Gastroesophageal sphincter (tissue), 3 donors: ENCODE results near the gene SLC3A2.

Source experiments
- CTCF ChIP-seq, 4 experiments: fragments of 200-600 bp in 2 of 4; fragments of 450-650 bp in 2 of 4; sonication (generic) in 1 of 4; IDR thresholded peaks; one replicate each; pipeline ENCODE4 v1.5.1; 2017 to 2019; ENCODE audit warnings: antibody characterized with exemption in 4 of 4, mild to moderate bottlenecking in 2 of 4, moderate library complexity in 2 of 4
- POLR2A ChIP-seq, 2 donors: fragments of 450-650 bp; IDR thresholded peaks; one replicate each; pipeline ENCODE4 v1.6.1; 2017; ENCODE audit warnings: antibody characterized with exemption in 2 of 2, mild to moderate bottlenecking in 2 of 2, moderate library complexity in 1 of 2
- POLR2AphosphoS5 ChIP-seq: sonication (generic); formaldehyde crosslinking; IDR thresholded peaks from one replicate; pipeline ENCODE4 v1.6.1; 2017; ENCODE audit warnings: antibody characterized with exemption

GRCh38 chr11:62853279-62853965 is 27.3 kb upstream of the SLC3A2 start:
- no peak for TF ChIP-seq POLR2A (IDR thresholded peaks at IDR 0.05)
- no peak for TF ChIP-seq CTCF (IDR thresholded peaks at IDR 0.05)
- TF ChIP-seq POLR2AphosphoS5: no peak
